SIG-M5 treated with dmso at 0.1 percent for 504 hours (cell line): ENCODE data around the gene PACSIN2.

Experiments
- DNase-seq: peaks from one replicate; lab custom pipeline; 2025; ENCODE audit not compliant: unreplicated experiment; lab: John Stamatoyannopoulos, UW

The PACSIN2 gene

DNA sequence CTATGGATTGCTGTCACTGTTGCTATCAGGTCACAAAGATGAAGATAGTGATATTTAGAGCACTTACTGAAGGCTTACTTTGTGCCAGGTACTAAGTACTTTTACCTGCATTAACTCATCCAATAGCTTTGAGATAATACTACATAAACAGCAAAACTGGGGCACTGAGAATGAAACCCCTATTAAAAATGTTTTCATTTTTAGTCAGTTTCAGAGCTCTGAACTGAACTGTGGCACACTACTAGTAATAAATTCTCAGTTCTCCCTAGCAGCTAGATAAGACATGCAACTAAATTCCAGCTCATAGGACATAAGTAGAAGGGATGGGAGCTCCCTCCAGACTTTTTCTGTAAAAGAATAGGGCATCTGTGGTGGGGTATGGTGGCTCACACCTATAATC is 181.8 kb downstream of the PACSIN2 start:
- DNase-seq: no peak

- DNase-seq: no peak
Observed at GRCh38 chr22:42831712-42832111, 183.2 kb downstream of the PACSIN2 start.

GRCh38 chr22:42830161-42830560 is 184.8 kb downstream of the PACSIN2 start:
- DNase-seq: no peak

- no peak for DNase-seq
Observed at GRCh38 chr22:42829302-42829701, 185.6 kb downstream of the PACSIN2 start.

GRCh38 chr22:42825796-42826195 is 189.2 kb downstream of the PACSIN2 start:
- no peak for DNase-seq

DNA sequence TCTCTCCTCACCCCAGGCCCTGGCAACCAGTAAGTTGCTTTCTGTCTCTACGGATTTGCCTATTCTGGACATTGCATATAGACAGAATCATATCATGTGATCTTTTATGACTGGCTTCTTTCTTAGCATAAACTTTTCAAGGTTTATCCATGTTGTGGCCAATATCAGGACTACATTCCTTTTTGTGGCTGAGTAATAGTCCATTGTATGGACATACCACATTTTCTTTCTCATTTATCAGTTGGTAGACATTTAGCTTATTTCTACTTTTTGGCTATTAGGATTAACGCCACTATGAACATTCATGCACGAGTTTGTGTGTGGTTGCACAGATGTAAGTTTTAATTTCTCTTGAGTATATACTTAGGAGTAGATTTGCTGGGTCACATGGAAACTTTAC is 193.6 kb downstream of the PACSIN2 start:
- DNase-seq: no peak

DNA sequence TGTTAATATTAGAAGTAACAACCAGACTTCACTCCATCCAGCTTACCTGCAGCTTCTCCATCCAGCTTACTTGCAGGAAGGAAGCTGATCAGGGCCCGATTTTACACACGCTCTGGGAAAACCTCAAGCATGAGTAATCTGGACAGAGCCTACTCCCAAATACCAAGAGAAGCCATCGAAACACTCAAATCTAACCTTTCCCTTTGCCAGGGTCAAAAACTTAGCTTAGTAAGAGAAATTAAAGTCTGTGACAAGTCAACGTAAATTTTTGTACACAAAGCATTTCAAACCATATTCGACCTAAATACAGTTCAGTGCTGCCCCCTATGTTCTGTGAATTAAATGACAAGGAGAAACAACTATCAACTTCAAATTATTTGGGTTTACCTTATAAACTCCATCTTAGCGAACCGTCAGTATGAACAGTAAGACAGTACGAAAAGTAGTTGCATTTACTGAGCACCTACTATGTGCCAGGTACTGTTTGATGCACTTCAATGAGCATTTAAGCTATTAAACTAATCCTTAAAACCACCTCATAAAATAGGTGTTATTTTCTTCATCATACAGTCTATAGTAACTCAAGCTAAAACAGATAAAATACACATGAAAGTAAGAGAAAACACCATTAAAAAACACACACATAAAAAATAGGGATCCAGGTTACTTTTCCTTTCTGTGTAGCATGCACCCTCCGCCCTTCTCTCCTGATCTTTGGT is 194.7 kb downstream of the PACSIN2 start:
- DNase-seq: no peak
